GM21737 (cell line): ENCODE measurements around the gene AKAP12.

Experiments used
- ATAC-seq: cut with Tn5 transposase; IDR thresholded peaks from one replicate; pipeline ENCODE4 v1.9.1; 2021; ENCODE audit warnings: mild to moderate bottlenecking, moderate library complexity; ENCODE audit not compliant: unreplicated experiment

The AKAP12 gene, protein sequence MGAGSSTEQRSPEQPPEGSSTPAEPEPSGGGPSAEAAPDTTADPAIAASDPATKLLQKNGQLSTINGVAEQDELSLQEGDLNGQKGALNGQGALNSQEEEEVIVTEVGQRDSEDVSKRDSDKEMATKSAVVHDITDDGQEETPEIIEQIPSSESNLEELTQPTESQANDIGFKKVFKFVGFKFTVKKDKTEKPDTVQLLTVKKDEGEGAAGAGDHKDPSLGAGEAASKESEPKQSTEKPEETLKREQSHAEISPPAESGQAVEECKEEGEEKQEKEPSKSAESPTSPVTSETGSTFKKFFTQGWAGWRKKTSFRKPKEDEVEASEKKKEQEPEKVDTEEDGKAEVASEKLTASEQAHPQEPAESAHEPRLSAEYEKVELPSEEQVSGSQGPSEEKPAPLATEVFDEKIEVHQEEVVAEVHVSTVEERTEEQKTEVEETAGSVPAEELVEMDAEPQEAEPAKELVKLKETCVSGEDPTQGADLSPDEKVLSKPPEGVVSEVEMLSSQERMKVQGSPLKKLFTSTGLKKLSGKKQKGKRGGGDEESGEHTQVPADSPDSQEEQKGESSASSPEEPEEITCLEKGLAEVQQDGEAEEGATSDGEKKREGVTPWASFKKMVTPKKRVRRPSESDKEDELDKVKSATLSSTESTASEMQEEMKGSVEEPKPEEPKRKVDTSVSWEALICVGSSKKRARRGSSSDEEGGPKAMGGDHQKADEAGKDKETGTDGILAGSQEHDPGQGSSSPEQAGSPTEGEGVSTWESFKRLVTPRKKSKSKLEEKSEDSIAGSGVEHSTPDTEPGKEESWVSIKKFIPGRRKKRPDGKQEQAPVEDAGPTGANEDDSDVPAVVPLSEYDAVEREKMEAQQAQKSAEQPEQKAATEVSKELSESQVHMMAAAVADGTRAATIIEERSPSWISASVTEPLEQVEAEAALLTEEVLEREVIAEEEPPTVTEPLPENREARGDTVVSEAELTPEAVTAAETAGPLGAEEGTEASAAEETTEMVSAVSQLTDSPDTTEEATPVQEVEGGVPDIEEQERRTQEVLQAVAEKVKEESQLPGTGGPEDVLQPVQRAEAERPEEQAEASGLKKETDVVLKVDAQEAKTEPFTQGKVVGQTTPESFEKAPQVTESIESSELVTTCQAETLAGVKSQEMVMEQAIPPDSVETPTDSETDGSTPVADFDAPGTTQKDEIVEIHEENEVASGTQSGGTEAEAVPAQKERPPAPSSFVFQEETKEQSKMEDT (N-terminal part only)

DNA sequence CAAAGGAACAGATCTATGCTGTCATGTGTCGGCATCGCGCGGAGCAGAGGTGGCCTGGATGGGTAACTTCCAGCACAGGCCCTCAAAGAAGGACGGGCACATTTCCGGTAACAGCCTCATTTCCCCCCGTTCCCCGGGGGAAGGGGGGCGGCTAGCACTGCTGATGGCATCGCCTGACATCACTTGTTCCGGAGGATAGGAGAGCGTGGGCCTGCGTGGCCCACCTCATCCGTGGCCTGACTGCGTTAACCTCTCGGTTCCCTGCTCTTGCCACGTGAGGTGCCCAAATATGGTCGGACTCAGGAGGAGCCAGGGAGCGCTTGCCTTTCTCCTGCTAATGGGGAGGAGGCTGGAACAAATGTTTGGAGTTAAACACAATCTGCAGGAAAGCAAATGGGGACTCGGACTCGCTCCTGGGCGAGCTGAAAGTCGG lies at the start of gene AKAP12:
AKAP12 (plus strand) TSS at position 365 of the 433 bp plus-strand sequence. CDS start 596 bp downstream, outside the sequence.
- ATAC-seq, result no peak

DNA sequence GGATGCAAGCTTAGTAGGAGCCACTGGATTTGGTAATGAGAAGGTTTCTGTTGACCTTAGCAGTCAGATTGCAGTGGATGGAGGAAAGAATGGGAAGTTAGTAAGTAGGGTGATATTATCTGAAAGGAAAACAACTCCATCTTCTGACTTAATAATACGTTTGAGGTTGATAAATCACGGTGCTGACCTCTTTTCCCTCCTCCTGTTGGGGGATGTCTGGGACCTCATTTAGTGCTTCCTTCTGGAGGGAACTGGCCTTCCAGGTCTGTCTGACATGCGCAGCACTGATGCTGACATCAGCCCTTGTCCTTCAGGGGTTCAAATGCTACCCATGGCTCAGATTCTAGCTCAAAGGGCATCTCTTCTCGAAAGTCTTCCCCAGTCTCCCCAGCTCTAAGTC lies 48.2 kb upstream of the AKAP12 start:
- ATAC-seq, result no peak

DNA sequence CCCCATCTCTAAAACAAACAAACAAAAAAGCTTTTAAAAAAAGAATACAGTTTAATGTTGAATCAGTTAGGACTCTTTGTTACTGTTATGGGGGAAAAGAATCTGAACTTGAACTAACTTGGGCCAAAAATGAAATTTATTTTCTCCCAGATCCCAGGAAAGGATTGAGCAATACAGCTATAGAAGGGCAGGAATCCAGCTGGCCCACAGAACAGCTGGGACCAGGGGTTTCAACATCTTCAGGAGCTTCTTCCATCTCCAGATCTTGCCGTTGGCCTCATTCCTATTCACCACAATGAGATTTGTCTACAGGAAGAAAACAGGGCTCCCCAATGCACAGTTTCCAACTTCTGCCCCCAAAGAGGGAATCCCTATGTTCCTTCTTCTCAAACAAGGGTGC lies 43.2 kb upstream of the AKAP12 start:
- ATAC-seq, result no peak

DNA sequence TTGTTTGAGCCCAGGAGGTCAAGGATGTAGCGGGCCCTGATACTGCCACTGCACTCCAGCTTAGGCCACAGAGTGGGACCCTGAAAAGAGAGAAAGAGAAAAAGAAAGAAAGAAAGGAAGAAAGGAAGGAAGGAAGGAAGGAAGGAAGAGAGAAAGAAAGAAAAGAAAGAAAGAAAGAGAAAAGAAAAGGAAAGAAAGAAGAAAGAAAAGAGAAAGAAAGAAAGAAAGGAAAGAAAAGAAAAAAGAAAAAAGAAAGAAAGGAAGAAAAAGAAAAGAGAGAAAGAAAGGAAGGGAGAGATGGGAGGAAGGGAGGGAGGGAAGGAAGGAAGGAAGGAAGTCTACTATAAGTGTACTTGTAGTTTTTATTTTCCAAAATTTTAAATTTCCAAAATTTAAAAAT lies 42.2 kb upstream of the AKAP12 start:
- ATAC-seq, result no peak

DNA sequence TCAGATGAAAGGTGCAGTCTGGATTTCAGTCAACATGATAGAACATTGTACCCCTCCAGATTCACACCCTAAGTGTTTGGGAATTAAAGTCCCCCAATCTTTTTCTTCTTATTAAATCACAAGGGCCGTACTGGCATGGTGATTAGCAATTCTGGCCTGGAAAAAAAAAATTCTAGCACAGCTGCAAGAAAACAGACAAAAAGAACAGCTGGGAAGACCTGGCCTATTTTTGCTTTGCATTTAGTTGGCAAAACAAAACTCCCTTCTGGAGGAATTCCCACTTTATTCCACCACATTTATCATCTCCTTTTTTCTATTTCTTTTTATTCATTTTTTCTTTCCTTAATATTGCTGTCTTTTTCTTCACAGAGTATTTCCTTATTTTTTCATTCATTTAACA lies 39.8 kb upstream of the AKAP12 start:
- ATAC-seq, result no peak

DNA sequence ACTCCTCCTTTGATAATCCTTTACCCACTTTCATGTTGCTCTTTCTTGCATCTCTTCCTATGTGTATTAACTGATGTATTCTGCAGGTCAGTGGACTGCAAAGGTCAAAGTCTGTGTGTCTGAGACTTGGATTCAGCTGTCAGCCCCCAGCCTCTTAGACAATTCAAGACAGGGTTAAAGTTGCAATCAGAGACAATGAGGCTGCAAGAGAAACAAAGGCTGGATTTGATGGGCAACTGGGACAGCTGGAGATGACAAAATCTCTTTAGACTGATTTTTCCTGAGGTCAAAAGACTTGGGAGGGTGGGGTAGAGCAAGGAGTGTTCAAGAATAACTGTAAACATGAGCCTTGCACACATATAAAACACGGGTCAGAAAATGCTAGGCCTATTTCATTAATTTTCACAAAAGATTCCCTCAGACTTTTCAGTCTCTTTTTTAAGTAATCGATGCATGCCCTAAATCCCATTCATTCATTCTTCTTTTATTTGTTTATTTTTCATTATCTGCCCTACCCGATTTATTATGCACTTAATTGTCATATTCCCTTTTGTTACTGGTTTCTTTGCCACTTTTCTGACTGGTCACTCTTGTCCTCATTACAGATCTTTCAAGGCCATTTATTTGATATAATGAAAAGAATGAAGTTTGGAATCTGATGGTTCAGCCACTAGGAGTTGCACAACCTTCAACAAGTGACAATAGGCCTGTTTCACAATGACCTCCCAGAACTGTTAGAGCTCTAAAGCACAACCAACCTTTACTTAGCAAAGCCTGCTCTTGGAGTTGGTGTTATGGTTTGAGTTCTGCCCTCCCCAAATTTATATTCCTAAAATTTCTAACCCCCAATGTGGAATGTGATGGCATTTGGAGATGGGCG lies 33.8 kb upstream of the AKAP12 start:
- no peak for ATAC-seq

DNA sequence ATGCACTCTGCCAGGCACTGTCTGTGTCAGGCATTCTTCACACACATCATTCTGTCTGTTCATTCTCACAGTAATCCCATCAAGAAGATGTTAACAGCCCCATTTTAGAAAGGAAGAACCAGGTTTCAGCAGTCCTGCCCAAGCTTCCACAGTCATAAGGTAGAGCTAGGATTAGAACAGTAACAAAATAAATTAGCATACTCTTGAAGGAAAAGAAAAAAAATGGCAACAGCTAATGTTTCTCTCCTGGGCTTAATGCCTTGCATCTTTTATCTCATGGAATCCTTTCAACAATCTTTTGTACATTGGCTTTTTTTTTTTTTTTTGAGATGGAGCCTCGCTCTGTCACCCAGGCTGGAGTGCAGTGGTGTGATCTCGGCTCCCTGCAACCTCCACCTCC lies 32.1 kb upstream of the AKAP12 start:
- no peak for ATAC-seq

DNA sequence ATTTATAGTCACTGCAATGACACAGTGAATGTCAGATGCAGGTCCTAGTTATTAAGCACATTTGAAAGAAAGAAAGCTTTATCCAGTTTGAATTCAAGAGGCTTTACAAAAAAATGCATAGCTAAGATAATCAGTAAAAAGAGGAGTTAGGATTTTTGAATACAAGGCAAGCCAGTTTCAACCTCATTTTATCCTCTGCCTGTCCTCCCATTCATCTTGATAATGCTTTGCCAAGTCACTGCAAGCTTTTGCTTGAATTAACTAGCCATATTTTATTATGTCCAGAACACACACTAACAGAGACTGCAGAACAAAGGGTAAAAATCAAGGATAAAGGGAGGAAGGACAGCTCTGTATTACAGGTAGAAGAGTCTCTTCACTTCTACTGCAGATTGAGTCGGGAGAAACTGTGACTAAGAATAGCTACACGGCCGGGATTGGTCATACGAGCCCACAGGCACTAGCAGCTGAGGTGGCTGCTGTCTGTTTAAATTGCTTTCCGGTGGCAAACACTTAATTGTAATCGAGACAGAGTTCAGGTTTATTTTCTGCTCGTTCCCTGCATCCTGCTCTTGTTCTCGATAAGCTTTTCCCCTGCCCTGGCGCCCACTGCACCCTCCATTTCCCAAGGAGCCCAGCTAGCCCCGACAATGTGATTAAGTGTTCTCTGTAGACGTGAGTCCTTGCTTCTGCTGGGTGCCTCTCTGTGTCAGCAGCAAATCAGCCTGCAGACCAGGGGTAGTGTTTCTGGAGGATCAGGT lies 30.5 kb upstream of the AKAP12 start:
- ATAC-seq, result no peak

DNA sequence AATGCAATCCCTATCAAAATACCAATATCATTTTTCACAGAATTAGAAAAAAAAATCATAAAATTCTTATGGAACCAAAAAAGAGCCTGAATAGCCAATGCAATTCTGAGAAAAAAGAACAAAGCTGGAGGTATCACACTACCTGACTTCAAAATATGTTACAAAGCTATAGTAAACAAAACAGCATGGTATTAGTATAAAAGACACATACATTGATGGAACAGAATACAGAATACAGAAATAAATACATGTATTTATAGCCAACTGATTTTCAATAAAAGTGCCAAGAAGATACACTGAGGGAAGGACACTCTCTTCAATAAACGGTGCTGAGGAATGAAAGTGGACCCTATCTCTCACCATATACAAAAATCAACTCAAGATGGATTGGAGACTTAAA lies 28.7 kb upstream of the AKAP12 start:
- ATAC-seq, result no peak

DNA sequence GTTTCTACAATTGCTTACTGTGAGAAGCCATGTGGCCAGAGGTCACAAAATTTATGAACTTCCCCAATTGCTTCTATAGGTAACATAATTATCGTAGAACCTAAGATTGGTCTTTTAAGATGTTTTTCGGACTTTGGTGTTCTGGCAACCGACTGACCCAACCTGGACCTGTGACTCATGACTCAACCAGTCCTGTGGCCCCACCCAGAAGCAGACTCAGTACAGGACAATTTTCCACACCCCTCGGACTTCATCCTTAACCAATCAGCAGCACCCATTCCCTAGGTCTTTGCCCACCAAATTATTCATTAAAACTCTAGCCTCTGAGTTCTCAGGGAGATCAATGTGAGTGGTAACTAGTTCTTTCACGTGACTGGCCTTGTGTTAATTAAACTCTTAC lies 26.4 kb upstream of the AKAP12 start:
- ATAC-seq, result no peak

DNA sequence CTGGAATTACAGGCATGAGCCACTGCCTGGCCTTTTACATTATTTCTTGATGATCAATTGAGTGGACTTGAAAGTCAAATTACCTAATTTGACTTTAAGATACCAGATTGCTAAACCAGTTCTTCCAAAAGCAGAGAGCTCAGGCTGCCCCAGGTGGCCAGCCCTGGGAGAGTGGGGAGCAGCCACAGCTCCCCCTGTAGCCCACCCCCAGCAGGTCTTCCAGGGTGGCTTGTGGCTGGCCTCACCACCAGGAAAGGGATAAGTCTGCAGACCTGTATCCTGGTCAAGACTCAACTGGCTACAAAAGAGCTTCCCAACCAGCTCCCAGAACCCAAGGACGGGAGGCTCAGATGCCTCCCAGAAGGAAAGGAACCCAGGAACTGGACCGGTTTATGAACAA lies 23.8 kb upstream of the AKAP12 start:
- no peak for ATAC-seq

DNA sequence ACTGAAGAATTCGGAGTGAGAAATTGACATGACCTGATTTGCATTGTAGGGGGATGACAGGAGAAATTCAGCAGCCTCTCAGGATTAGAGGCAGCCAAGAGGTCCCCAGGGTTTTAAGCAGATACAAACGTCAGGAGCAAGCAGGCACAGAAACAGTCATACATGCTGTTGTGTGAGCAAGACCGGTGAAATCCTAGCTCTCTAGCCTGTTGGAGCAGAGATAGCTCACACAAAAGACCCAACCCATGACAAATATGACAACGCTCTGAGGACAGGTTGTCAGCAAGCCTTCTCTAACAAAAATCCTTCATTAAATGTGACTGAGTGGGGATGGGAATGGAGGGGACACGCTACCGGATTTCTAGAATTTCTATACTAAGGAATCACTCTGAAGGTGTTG lies 23.0 kb upstream of the AKAP12 start:
- ATAC-seq, result no peak

DNA sequence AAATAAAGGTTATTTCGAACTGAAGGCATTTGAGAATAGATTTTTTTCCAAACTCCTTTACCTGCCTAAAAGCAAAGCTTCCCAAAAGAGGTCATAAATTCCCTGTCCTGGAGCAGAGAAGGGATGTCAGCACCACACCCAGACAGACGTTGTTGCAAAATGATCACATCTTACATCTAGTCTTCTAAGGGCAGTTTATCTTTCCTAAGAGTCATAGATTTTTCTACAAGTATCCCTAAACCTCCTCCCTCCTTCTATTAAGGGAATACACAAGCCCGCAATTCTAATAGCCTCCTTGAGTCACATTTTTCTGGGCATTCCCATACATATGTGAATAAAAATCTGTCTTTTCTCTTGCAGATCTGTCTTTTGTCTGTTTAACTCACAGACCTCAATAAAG lies 20.6 kb upstream of the AKAP12 start:
- no peak for ATAC-seq

DNA sequence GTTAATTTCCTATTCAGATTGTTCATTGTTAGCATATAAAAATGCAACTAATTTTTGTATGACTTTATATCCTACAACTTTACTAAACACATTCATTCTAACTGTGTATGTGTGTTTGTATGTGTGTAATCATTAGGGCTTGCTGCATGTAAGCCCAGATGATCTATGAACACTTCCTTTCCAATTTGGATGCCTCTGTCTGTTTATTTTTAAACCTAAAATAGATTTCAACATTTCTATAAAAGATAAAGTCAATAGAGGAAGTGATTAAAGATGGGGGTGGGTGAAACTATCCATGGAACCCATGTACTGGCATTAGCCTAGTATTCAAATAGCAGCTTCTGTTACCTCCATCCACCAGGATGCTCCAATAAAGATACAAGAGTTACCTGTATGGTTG lies 15.7 kb upstream of the AKAP12 start:
- no peak for ATAC-seq

DNA sequence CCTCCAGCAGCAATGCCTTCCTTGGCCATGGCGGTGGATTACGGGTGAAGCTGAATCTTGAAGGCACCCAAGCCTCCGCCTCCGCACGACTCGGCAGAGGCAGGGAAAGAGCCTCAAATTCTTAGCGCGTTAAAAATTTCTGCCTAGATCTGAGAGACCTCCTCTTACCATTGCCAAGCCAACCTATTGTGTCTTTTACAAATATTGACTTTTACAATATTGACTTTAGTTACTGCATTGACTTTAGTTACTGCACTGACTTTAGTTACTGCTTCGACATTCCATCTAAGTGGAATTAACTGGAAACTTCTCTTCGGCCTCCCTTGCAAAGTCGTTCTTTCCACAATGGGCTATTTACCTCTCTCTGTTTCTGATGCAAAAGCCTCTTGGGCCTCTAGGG lies 13.8 kb upstream of the AKAP12 start:
- ATAC-seq, result no peak

DNA sequence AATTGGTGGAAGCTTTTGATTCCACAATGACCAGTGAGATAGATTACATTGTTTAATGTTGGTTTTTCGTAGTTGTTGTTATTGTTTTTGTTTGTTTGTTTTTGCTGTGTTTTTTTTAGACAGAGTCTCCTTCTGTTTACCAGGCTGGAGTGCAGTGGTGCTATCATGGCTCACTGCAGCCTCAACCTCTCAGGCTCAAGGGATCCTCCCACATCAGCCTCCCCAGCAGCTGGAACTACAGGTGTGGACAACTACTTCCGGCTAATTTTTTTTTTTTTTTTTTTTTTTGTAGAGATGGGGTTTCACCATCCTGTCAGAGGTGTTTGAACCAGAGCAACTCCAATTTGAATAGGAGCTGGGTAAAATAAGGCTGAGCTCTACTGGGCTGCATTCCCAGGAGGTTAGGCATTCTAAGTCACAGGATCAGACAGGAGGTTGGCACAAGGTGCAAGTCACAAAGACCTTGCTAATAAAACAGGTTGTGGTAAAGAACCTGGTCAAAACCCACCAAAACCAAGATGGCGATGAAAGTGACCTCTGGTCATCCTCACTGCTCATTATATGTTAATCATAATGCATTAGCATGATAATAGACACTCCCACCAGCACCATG lies 10.9 kb upstream of the AKAP12 start:
- no peak for ATAC-seq

DNA sequence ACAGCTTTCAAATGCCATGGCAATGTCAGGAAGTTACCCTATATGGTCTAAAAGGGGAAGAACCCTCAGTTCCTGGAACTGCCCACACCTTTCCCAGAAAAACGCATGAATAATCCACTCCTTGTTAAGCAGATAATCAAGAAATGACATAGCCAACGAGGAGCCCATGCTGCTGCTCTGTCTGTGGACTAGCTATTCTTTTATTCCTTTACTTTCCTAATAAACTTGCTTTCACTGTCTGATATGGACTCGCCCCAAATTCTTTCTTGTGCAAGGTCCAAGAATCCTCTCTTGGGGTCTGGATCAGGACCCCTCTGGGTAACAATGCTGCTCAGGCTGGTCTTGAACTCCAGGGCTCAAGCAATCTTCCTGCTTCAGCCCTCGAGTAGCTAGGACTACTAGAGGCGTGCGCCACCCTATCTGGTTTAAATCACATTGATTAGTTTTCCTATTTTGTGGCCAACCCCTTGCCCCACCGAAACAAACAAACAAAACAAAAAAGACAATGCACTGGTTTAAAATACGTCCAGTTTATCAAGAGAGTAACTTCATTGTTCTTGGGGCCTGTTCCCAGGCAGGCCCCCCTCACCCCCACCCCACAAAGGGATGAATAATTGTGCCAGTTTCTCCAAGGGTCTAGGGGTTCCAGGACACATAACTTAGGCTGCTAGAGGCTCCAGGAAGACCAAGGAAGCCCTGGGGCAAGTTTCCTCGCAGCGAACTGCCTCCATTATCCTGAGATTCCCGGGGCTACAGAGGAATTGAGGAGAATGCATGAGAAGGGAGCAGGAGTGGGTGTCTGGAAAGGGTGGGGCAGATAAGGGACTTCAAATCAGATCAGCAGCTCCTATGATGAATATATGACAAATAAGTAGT lies 10.1 kb upstream of the AKAP12 start:
- no peak for ATAC-seq

DNA sequence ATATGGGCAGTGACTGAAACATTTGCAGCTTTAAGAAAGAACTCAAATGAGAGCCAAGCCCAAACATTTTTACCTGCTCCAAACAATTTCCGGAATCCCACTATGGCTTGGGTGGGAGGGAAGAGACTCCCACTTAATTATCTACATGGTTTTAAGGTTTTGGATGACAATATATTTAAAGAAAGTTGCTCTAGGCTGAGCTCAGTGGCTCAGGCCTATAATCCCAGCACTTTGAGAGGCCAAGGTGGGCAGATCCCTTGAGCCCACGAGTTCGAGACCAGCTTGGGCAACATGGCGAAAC lies 9.5 kb upstream of the AKAP12 start:
- ATAC-seq, result no peak
